HG03103 (cell line): ENCODE results near the gene FEM1C.
"Not testable (repeated sequence)": the region's sequence is repeated elsewhere in the genome, so short reads cannot be mapped to it uniquely, and the experiment has no call there.

ENCODE experiments used
- ATAC-seq: cut with Tn5 transposase; IDR thresholded peaks from one replicate; pipeline ENCODE4 v1.9.1; 2021; ENCODE audit warnings: low read depth; ENCODE audit not compliant: unreplicated experiment

Gene FEM1C

DNA sequence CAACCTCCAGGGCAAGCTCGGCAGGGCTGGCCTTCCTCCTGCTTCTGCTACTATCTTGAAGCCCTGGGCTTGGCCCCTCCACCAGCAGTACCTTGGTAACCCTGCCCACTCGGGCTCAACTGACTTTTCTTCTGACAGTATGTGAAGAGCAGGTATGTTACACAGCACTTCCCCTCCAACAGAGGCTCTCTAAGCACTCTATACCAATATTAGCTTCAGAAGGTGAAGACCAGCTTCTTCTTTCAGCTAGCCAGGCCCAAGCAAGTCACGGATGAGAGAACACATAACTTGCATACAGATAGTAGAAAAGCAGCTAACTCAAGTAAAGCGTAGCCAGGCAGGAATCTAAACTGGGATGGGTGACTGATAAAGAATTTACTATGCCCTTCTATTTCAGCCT, 64.3 kb downstream of the FEM1C start:
- peak; percentile 61 for ATAC-seq

DNA sequence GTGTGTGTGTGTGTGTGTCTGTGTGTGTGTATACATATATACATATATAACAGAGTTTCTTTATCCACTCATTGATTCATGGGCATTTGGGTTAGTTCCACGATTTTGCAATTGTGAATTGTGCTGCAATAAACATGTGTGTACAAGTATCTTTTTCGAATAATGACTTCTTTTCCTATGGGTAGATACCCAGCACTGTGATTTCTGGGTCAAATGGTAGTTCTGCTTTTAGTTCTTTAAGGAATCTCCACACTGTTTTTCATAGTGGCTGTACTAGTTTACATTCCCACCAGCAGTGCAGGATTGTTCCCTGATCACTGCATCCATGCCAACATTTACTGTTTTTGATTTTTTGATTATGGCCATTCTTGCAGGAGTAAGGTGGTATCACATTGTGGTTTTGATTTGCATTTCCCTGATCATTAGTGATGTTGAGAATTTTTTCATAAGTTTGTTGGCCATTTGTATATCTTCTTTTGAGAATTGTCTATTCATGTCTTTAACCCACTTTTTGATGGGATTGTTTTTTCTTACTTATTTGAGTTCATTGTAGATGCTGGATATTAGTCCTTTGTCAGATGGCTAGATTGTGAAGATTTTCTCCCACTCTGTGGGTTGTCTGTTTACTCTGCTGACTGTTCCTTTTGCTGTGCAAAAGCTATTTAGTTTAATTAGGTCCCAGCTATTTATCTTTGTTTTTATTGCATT, 65.3 kb downstream of the FEM1C start:
- not testable (repeated sequence) for ATAC-seq

DNA sequence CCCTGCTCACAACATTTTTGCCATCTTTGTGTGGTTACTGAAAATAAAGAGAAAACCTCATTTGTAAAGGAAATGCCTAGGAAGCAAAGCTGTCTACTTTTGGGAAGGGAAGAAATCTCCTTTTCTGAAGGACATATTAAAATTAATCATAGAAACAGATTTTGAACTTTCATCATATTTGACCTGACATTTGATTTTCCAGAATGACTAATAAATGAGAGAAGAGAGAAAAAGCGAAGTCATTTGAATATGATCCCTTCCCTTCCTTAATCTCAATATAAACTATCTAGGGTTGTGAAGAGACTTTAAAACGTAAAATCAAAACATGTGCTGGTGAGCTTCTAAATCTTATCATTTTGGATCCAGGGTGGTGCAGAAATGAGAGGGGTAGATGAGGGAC, 66.3 kb downstream of the FEM1C start:
- ATAC-seq, result no peak

DNA sequence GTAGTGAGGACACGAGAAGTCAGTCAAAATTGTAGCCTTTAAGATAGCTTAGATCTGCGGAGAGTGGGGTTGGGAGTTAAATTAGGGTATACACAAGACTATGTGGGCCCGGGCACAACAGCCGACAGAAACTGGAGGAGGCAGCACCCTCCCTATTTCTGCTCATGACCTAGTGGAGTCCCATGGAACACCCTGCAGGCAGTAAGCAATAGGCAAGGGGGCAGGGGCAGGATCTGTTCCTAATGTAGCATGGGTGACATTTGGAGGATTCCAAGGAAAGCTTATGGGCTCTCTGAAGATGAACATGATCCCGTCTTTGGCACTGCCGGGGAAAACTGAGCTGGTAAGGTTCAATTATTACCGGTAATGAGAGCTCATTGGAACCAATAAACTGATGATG, 67.0 kb downstream of the FEM1C start:
- ATAC-seq, result no peak

DNA sequence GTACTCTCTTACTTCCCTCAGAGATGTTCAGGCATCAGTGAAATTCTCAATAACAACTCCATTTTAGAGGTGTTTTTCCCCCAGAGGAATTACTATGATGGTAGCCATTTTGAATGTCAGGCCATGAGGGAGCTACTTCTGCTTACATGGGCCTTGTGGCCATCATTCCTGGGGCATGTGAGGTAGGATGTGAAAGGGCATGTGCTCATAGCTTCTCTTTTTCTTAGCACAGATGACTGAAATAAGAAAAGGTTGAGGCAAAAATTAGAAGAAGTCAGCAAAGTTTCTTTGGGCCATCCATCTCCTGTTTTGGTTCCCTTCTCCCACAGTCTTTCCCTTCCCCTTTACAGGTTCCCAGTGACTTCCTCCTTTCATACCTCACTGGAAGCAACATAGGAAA, 68.8 kb downstream of the FEM1C start:
- ATAC-seq, result no peak

DNA sequence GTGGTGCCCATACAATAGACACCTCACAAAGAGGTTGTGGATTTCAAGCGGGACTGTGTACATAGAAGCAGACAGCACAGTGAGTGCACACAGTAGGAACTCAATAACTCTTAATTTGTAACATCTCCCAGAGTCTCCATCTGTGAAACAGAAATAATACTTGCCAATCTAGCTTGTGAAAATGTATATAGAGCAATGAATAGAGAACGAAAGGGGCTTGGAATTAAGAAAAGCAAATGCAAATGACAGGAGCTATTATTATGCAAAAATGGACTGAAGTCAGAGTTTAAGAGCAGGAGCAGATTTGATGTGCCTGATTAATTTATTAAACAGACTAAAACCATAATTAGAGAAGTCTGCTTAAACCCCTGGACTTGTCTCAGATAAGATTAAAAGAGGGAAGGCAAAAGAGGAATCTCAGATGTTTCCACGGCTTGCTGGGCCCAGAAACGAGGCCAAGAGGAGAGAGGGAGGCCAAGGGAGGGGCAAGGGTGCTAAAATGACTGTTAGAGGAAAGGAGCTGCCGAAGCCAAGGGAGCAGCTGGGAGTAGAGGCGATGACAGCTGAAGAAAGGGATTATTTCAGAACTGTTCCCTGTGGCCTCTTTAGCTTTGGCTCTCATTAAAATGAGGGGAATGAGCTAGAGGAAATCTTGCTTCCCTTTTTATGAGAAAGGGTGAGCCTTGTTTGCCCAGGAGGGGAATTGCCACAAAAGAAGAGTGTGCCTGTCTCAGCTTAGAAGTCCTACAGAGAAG, 72.1 kb downstream of the FEM1C start:
- ATAC-seq, result no peak

DNA sequence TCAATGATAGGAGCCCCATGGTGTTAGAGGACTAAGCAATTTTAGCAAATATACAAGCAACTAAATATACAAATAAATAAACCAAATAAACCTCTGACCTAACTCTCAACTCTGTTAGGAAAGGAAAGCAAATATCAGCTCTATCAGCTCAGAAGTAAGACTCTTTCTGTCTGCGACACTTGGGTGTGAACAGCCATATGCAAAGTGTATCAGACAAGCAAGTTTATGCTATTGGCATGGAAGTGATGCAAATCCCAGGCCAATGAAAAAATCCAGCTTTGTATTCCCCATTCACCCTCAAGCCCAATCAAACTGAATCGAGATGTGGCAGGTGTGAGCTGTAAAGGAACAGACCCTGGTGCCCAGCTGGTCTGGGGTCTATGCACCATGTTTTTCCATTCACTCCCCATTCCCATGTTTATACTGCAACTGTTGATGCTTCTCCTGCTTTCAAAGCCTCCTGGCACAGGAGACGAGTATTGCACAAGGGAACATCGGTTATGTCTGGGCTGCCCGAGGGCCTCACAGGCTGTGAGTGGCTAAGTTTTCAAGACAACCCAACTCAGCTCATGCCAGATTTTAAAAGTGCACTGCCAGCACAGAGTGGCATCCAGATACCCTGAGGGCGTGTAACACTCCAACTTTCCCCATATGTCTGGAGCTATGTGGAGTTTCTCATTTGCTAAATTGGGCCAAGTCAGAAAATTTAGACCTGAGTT, 73.1 kb downstream of the FEM1C start:
- no peak for ATAC-seq

DNA sequence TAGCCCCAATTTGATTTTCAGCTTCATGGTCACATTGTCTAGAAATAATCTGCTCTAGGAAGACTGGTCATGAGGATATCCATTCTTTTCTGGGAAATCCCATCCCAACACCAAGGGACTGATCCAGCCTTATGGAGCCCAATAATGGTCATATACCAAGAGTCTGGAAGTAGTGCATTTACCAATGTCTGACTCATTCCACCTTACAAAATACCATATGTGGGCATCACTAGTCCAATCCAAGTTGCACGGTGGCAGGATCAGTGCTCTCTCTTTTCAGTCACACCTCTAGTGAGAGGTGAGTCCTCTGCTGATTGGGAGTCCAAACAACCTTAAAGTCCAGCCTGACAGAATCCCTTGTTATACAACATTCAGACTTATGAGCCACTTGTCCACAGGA, 73.7 kb downstream of the FEM1C start:
- ATAC-seq, result no peak
